ENCODE measurements around the gene ERCC6L. TPM values are rescaled to one million over a fixed set of nuclear protein-coding genes. Genes with fewer than 3 reads are reported as not detected.

The ERCC6L gene
- total and polyA plus RNA-seq, 10 of the 15 experiments (the other 5 are each of a cell fraction or from before 2014, with no cell fraction given), result 4.7 to 13.1 (median 7.7) TPM

DNA sequence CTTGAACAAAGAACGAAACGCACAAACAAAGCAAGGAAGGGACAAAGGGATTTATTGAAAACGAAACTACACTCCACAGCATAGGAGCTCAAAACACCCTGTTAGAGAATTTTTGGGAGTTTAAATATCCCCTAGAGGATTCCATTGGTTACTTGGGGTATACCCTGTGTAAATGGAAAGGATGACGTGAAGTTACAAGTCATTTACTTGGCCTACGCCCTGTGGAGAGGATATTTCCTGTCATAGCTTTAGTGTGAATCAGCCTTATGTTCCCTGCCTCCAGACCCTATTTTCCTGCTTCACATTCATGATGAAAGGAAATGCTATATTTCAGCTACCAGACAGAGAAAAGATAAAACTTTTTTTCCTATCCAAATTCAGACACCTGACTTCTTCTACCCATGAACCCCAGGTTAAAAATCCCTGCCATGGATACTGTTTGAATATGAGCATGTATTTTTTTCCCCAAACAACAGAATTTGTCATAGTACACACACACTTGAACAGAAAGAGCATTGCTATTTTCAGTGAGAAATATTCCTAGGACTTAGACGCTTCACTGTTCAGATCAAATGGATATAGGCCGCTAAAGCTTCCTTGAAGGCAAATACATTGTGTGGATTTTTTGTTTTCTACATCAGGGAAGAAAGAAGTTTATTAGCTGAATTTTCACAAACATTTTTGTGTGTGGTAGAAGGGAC is 36.8 kb downstream of the ERCC6L start (continued):
- TF ChIP-seq, protein P1, sequence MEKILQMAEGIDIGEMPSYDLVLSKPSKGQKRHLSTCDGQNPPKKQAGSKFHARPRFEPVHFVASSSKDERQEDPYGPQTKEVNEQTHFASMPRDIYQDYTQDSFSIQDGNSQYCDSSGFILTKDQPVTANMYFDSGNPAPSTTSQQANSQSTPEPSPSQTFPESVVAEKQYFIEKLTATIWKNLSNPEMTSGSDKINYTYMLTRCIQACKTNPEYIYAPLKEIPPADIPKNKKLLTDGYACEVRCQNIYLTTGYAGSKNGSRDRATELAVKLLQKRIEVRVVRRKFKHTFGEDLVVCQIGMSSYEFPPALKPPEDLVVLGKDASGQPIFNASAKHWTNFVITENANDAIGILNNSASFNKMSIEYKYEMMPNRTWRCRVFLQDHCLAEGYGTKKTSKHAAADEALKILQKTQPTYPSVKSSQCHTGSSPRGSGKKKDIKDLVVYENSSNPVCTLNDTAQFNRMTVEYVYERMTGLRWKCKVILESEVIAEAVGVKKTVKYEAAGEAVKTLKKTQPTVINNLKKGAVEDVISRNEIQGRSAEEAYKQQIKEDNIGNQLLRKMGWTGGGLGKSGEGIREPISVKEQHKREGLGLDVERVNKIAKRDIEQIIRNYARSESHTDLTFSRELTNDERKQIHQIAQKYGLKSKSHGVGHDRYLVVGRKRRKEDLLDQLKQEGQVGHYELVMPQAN (conservative IDR thresholded peaks at IDR 0.05), result no peak
- TF ChIP-seq PAX5 (IDR thresholded peaks at IDR 0.05; ENCODE audit: borderline replicate concordance, low read depth, low read length) (no peak), CBFB (IDR thresholded peaks at IDR 0.05; ENCODE audit: low read depth) (no peak), LARP7 (IDR thresholded peaks at IDR 0.05) (no peak)

GRCh38 chrX:72182924-72183323 is 55.9 kb downstream of the ERCC6L start:
- Histone ChIP-seq H3K9me3 (replicated peaks; ENCODE audit: control insufficient read depth, insufficient read depth, low read length) (no peaks in the 10 kb centered on the region), H3K27ac (ENCODE audit: control insufficient read depth, insufficient read depth) (no peak overlapping the region), H3K79me2 (ENCODE audit: control insufficient read depth, insufficient read depth, low read length) (peaks cover 9% of the 10 kb centered on the region), H2AFZ (ENCODE audit: control insufficient read depth, low read depth, low read length) (no peak overlapping the region), H4K20me1 (ENCODE audit: control insufficient read depth, insufficient read depth) (no peaks in the 10 kb centered on the region), H3K4me1 (ENCODE audit: control insufficient read depth, insufficient read depth, low read length) (peaks cover 3% of the 10 kb centered on the region; the same call in 1 of the 2 replicates), H3K36me3 (ENCODE audit: control insufficient read depth in 2 of 2, insufficient read depth in 2 of 2, low read length in 1 of 2) (no peaks in the 10 kb centered on the region; a peak in 1 of 4 replicates), H3K4me2 (ENCODE audit: control insufficient read depth, insufficient read depth) (peak overlapping the region; percentile 71; the same call in 1 of the 2 replicates), H3K9ac (ENCODE audit: control insufficient read depth, insufficient read depth, low read length) (no peak overlapping the region), H3K4me3 (peak overlapping the region; percentile 84; the same call in 1 of the 2 replicates), H3K27me3 (replicated peaks in 1 of 2; ENCODE audit: control insufficient read depth in 2 of 2, insufficient read depth in 2 of 2, low read length in 1 of 2) (no peaks in the 10 kb centered on the region)
- 72% methylated on average over 2 of the region's 2 CpGs for WGBS (ENCODE audit: insufficient coverage, insufficient replicate concordance, low lambda C conversion rate, missing lambda C conversion rate)
- no TSS peak for BruUV-seq (replicated peaks)
- POLR2A ChIA-PET, result no interaction called here
- intact Hi-C loops (cut with micrococcal nuclease; ENCODE audit: unreplicated experiment) (loop anchor here (5.0 kb wide), 1 partner anchor 56 kb away; no protein-coding TSS in a partner anchor), in situ Hi-C loops (cut with MboI) (no loop called here)
- DNase-seq (ENCODE audit: low read depth, low spot score), result no peak
- CTCF ChIA-PET, result no interaction called here
- RAD21 ChIA-PET (ENCODE audit: unreplicated experiment), result no interaction called here
- no peak for ATAC-seq
- no peak for FAIRE-seq
- SMC1A ChIA-PET (ENCODE audit: uncharacterized antibody, unreplicated experiment), result no interaction called here
- TF ChIP-seq MEF2A (IDR thresholded peaks at IDR 0.05; ENCODE audit: insufficient read depth, low read depth, low read length), result no peak
- TF ChIP-seq SRF (IDR thresholded peaks at IDR 0.05; ENCODE audit: low read depth in 2 of 2, low read length in 2 of 2), result no peak
- no peak for TF ChIP-seq RELA (IDR thresholded peaks at IDR 0.05; ENCODE audit: borderline replicate concordance, partially characterized antibody)
- TF ChIP-seq PKNOX1 (IDR thresholded peaks at IDR 0.05), result no peak
- TF ChIP-seq HSF1 (IDR thresholded peaks at IDR 0.05; ENCODE audit: low read depth, low read length), result no peak
- TF ChIP-seq TCF12 (IDR thresholded peaks at IDR 0.05; ENCODE audit: low read depth, low read length), result no peak
- no peak for TF ChIP-seq MYB (IDR thresholded peaks at IDR 0.05; ENCODE audit: borderline replicate concordance, low read depth, low read length)
- no peak for TF ChIP-seq NFIC (IDR thresholded peaks at IDR 0.05; ENCODE audit: low read depth, low read length)
- TF ChIP-seq, protein P2, sequence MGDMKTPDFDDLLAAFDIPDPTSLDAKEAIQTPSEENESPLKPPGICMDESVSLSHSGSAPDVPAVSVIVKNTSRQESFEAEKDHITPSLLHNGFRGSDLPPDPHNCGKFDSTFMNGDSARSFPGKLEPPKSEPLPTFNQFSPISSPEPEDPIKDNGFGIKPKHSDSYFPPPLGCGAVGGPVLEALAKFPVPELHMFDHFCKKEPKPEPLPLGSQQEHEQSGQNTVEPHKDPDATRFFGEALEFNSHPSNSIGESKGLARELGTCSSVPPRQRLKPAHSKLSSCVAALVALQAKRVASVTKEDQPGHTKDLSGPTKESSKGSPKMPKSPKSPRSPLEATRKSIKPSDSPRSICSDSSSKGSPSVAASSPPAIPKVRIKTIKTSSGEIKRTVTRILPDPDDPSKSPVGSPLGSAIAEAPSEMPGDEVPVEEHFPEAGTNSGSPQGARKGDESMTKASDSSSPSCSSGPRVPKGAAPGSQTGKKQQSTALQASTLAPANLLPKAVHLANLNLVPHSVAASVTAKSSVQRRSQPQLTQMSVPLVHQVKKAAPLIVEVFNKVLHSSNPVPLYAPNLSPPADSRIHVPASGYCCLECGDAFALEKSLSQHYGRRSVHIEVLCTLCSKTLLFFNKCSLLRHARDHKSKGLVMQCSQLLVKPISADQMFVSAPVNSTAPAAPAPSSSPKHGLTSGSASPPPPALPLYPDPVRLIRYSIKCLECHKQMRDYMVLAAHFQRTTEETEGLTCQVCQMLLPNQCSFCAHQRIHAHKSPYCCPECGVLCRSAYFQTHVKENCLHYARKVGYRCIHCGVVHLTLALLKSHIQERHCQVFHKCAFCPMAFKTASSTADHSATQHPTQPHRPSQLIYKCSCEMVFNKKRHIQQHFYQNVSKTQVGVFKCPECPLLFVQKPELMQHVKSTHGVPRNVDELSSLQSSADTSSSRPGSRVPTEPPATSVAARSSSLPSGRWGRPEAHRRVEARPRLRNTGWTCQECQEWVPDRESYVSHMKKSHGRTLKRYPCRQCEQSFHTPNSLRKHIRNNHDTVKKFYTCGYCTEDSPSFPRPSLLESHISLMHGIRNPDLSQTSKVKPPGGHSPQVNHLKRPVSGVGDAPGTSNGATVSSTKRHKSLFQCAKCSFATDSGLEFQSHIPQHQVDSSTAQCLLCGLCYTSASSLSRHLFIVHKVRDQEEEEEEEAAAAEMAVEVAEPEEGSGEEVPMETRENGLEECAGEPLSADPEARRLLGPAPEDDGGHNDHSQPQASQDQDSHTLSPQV (IDR thresholded peaks at IDR 0.05), result no peak
- TF ChIP-seq CHD4 (IDR thresholded peaks at IDR 0.05), result no peak
